Measurements from ENCODE around the gene MEGF6.

DNA sequence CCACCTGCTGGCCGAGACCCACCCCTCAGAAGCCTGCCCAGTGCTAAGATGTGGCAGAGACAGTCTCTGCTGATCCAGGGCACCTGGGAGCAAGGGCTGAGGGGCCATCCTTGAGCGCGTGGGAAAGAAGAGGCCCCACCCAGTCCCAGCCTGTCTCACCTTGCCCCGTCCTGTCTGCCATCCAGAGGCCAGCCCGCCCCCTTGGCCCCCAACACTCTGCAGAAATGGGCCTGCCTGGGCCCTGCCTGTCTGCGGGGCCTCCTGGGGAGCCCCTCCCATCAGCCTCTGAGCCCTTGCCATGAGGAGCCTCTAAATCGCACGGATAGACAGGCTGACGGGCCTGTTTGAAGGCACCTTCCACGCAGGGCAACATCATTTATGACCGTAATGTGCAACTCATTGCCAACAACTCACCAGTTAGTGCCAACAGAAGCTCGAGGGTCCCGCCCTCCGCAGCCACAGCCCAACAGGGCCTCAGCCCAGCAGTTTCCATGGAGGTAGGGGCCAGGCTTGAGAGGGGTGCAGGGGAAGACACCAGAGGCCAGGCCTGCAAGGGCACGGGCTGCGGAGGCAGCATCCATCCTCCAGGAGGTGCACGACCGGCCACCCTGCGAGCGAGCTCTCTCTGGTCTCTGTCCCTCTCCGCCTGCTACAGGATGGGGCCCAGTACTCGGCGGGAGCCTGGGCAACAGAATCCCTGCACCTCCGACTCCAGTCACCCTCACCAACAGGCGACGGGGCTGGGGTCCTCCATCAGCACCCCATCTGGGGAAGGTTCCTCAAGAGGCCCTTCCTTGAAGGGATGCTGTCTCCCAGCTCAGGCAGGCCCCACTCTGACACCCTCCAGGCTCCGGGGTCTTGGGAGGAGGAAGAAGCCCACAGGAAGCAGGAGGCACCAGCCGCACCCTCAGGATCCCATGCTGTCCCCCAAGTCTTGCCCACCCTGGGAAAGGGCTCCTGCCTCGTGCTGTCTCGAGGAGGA is 78.0 kb downstream of the MEGF6 start:
- TF ChIP-seq NBN (IDR thresholded peaks at IDR 0.05; ENCODE audit: low read depth) (no peak), RBFOX2 (IDR thresholded peaks at IDR 0.05; ENCODE audit: low read depth, low read length) (no peak), CREBBP (IDR thresholded peaks at IDR 0.05; ENCODE audit: low read depth, low read length) (no peak), ZNF830 (CRISPR knock-in tag; IDR thresholded peaks at IDR 0.05) (no peak), MYNN (IDR thresholded peaks at IDR 0.05) (no peak), MYNN (CRISPR knock-in tag; IDR thresholded peaks at IDR 0.05) (no peak), NFATC3 (IDR thresholded peaks at IDR 0.05) (no peak), ZNF431 (CRISPR knock-in tag; IDR thresholded peaks at IDR 0.05) (no peak), CBX8 (IDR thresholded peaks at IDR 0.05; ENCODE audit: borderline replicate concordance, extremely low read depth, low read depth, low read length, poor library complexity, severe bottlenecking) (no peak), YY1 (IDR thresholded peaks at IDR 0.05; ENCODE audit: borderline replicate concordance in 1 of 3, control insufficient read depth in 1 of 3, extremely low read depth in 1 of 3, insufficient read depth in 3 of 3, insufficient read length in 1 of 3, insufficient replicate concordance in 2 of 3, low read depth in 1 of 3, low read length in 2 of 3) (no peak), ESRRA (IDR thresholded peaks at IDR 0.05; ENCODE audit: borderline replicate concordance, low read depth) (no peak), EZH2 (IDR thresholded peaks at IDR 0.05; ENCODE audit: borderline replicate concordance, low read depth, low read length) (no peak)
- TF ChIP-seq, protein P1, sequence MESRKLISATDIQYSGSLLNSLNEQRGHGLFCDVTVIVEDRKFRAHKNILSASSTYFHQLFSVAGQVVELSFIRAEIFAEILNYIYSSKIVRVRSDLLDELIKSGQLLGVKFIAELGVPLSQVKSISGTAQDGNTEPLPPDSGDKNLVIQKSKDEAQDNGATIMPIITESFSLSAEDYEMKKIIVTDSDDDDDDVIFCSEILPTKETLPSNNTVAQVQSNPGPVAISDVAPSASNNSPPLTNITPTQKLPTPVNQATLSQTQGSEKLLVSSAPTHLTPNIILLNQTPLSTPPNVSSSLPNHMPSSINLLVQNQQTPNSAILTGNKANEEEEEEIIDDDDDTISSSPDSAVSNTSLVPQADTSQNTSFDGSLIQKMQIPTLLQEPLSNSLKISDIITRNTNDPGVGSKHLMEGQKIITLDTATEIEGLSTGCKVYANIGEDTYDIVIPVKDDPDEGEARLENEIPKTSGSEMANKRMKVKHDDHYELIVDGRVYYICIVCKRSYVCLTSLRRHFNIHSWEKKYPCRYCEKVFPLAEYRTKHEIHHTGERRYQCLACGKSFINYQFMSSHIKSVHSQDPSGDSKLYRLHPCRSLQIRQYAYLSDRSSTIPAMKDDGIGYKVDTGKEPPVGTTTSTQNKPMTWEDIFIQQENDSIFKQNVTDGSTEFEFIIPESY (CRISPR knock-in tag; IDR thresholded peaks at IDR 0.05): no peak
- TF ChIP-seq, protein P2, sequence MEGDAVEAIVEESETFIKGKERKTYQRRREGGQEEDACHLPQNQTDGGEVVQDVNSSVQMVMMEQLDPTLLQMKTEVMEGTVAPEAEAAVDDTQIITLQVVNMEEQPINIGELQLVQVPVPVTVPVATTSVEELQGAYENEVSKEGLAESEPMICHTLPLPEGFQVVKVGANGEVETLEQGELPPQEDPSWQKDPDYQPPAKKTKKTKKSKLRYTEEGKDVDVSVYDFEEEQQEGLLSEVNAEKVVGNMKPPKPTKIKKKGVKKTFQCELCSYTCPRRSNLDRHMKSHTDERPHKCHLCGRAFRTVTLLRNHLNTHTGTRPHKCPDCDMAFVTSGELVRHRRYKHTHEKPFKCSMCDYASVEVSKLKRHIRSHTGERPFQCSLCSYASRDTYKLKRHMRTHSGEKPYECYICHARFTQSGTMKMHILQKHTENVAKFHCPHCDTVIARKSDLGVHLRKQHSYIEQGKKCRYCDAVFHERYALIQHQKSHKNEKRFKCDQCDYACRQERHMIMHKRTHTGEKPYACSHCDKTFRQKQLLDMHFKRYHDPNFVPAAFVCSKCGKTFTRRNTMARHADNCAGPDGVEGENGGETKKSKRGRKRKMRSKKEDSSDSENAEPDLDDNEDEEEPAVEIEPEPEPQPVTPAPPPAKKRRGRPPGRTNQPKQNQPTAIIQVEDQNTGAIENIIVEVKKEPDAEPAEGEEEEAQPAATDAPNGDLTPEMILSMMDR (IDR thresholded peaks at IDR 0.05 in 2 of 3, conservative IDR thresholded peaks at IDR 0.05 in 1 of 3; ENCODE audit: insufficient read depth in 2 of 3, low read depth in 1 of 3, low read length in 3 of 3): peak; percentile 48 to 66 (median 52)

All from K562 (cell line).